ENCODE results near the gene NRL. TPM values are rescaled to one million over a fixed set of nuclear protein-coding genes. Genes with fewer than 3 reads are reported as not detected.

NRL gene
- total RNA-seq, 2 experiments from 2014 or later = 1.1 to 1.7 TPM

DNA sequence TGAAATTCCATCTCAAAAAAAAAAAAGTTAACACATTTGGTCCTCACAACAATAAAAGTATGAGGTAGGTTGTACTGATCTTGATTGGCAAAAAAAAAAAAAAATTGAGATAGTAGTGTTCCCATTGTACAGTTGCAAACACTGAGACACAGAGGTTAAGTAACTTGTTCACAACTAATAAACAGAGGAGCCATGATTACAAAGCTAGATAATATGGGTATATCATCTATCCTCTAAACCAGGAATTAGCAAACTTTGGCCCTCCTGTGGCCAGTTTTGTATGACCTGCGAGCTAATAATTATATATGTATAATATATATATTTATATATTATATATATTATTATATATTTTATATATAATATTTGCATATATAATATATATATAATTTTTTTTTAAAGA lies 19.0 kb upstream of the NRL start:
- ChIA-PET POLR2A (interaction anchor here (3.1 kb wide), 1 partner anchor 27 kb away, joined by 19 read pairs; the partner anchor contains the start of gene IRF9), CTCF (interaction anchor here (0.6 to 1.7 kb wide), 4 partner anchors 24 to 571 kb away, joined by 3 to 8 read pairs (median 4); partner anchors contain the start of gene IRF9)

DNA sequence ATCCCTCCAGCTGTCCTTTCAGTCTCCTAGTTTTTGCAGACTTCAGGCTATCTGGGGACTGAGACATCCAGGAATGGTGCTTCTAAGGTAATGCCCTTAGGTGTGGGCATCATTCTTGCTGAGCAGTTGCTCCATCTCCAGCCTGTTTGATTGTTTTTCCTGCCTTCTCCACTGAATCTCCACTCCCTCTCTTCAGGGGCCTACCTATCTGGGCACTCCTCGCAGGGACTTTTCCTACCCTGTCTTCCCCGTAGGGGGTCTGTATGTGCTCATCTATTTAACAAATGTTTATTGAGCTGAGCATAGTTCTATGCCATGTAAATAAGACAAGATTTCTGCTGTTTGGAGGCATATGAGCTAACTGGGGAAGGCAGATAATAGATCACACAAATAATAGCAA lies 18.2 kb upstream of the NRL start:
- CTCF ChIA-PET = interaction anchor here (1.7 kb wide), 2 partner anchors 24 to 28 kb away, joined by 4 to 8 read pairs; partner anchors contain the start of gene IRF9
- POLR2A ChIA-PET = no interaction called here

DNA sequence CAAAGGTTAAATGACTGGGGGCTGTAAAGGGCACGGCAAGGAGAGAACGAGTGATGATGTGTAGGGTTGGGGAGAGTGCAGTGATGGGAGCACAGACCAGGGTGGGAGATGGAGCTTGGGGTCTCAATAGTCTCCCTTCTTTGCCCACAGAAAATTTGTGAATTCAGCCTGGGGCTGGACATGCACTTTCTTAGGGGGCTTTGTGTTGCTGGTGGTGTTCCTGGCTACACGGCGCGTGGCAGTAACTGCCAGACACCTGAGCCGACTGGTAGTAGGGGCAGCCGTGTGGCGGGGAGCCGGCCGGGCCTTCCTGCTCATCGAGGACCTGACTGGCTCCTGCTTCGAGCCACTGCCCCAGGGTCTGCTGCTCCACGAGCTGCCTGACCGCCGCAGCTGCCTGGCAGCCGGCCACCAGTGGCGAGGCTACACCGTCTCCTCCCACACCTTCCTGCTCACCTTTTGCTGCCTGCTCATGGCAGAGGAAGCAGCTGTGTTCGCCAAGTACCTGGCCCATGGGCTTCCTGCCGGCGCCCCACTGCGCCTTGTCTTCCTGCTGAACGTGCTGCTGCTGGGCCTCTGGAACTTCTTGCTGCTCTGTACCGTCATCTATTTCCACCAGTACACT lies 17.4 kb upstream of the NRL start:
- POLR2A ChIA-PET = no interaction called here
- CTCF ChIA-PET = interaction anchor here (1.0 to 1.7 kb wide), 2 partner anchors 18 to 24 kb away, joined by 3 to 4 read pairs; partner anchors contain the start of genes DCAF11 and NRL

DNA sequence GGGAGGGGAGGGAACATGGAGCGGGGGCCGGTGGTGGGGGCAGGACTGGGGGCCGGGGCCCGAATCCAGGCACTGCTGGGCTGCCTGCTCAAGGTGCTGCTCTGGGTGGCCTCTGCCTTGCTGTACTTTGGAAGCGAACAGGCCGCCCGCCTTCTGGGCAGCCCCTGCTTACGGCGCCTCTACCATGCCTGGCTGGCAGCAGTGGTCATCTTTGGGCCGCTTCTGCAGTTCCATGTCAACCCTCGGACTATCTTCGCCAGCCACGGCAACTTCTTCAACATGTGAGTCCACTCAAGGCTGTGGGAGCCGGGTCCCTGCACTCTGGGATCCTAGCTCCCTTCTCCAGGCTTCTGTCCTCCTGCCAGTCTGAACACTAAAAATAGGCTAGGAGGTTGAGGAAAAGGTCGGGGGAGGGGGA lies 16.8 kb upstream of the NRL start:
- POLR2A ChIA-PET = no interaction called here
- CTCF ChIA-PET = interaction anchor here (1.0 to 1.7 kb wide), 2 partner anchors 17 to 23 kb away, joined by 3 to 4 read pairs; partner anchors contain the start of genes DCAF11 and NRL

DNA sequence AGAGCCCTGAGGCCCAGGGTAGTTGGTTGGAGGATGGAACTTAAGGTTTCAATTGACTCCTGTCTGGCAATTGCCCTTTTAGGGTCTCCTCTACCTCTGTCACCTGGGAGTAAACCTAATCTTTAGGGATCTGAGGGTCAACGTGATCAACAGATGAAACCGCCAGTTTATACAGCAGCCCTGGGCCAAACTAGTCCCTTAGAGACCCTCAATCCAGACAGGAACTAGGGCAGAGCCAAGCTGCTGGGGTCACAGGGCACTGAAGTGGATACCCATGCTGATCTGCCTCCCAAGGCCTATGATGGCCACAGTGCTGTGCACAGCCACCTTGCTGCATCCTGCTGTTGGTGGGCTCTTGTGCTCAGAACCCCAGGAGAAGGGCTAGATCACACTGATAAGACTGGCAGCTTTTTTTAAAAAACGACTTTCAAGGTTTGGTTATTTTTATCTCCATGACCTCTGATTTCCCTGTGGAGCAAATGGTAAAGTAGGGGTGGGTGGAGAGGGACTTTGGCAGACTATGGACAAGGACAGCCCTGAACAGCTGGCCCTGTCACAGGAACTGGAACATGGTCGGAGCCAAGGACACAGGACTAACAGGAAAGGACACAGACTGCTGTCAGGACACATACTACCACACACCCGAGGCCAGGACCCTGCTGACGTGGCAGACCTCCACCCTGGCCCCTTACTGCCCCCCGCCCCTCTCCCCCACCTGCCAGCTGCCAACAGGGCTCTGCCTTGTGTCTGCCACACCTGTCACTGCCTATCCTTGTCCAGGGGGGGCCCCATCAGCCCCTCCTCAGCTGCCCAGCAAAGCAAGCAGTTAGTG lies 16.2 kb upstream of the NRL start:
- CTCF ChIA-PET = no interaction called here
- POLR2A ChIA-PET = interaction anchor here (0.6 kb wide), 1 partner anchor 21 kb away, joined by 3 read pairs; no protein-coding TSS in a partner anchor

DNA sequence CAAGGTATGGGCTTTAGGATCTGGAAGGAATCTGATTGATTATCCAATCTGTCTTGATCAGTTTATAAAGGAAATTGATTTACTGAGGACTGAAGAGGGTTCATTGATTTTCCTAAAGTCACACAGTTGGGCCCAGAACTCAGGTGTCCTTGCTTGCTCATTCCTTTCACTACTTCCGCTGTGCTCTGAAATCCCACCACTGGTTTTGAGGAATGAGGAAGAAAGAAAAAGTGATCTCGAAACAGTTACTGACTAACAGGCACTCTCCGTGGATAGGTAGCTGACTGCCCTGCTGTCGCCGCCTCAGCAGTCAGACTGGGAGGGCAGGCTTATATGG lies 15.6 kb upstream of the NRL start, which contains the start of gene FITM1:
Gene FITM1, plus strand, starts transcription at position 280 of the 337 bp plus-strand sequence. CDS start 905 bp downstream, outside the sequence.
- ChIA-PET CTCF (no interaction called here), POLR2A (interaction anchor here (0.6 kb wide), 1 partner anchor 21 kb away, joined by 3 read pairs; no protein-coding TSS in a partner anchor)

DNA sequence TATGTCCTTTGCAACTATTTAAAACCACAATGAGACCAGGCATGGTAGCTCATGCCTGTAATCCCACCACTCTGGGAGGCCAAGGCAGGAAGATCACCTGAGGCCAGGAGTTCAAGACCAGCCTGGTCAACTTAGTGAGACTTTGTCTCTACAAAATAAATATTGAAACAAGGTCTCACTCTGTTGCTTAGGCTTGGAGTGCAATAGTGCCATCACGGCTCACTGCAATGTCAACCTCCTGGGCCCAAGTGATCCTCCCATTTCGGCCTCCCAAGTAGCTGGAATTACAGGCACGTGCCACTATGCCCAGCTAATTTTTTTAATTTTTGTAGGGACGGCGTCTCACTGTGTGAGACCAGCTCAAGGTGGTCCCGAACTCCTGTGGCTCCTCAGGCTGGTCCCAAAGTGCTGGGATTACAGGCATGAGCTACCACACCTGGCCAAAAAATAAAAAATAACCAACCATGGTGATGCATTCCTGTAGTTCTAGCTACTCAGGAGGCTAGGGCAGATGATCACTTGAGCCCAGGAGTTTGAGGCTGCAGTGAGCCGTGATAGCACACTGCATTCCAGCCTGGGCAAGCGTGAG lies 14.8 kb upstream of the NRL start:
- POLR2A ChIA-PET = interaction anchor here (0.6 kb wide), 1 partner anchor 1264 kb away, joined by 3 read pairs; no protein-coding TSS in a partner anchor
- CTCF ChIA-PET = no interaction called here

DNA sequence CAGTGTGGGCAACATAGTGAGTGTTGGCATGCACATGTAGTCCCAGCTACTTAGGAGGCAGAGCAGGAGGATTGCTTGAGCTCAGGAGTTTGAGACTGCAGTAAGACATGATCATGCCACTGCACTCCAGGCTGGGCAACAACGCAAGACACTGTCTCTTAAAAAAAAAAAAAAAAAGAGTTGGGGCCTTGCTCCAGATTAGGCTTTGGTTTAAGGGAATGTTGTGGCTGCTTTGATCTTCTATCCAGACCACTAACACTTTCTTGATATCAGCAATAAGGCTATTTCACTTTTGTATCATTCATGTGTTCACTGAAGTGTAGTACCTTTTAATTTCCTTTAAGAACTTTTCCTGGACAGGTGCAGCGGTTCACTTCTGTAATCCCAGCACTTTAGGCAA lies 12.9 kb upstream of the NRL start:
- CTCF ChIA-PET = interaction anchor here (0.6 to 2.2 kb wide), 2 partner anchors 12 to 452 kb away, joined by 3 to 9 read pairs; partner anchors contain the start of genes DCAF11 and NRL
- POLR2A ChIA-PET = interaction anchor here (0.9 kb wide), 1 partner anchor 8 kb away, joined by 3 read pairs; the partner anchor contains the start of gene PSME1

DNA sequence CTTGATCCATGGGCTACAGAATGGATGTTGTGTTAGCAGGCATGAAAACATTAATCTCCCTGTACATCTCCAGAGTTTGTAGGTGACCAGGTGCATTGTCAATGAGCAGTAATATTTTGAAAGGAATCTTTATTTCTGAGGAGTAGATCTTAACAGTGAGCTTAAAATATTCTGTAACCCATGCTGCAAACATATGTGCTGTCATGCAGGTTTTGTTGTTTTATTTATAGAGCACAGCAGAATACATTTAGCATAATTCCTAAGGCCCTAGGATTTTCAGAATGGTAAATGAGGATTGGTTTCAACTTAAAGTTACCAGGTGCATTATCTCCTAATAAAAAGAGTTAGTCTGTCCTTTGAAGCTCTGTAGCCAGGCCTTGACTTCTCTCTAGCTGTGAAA lies 12.2 kb upstream of the NRL start:
- ChIA-PET CTCF (interaction anchor here (0.6 to 2.2 kb wide), 3 partner anchors 9 to 451 kb away, joined by 3 to 9 read pairs (median 7); partner anchors contain the start of genes DCAF11, NRL and PSME1), POLR2A (interaction anchor here (0.9 kb wide), 1 partner anchor 9 kb away, joined by 3 read pairs; the partner anchor contains the start of gene PSME1)

DNA sequence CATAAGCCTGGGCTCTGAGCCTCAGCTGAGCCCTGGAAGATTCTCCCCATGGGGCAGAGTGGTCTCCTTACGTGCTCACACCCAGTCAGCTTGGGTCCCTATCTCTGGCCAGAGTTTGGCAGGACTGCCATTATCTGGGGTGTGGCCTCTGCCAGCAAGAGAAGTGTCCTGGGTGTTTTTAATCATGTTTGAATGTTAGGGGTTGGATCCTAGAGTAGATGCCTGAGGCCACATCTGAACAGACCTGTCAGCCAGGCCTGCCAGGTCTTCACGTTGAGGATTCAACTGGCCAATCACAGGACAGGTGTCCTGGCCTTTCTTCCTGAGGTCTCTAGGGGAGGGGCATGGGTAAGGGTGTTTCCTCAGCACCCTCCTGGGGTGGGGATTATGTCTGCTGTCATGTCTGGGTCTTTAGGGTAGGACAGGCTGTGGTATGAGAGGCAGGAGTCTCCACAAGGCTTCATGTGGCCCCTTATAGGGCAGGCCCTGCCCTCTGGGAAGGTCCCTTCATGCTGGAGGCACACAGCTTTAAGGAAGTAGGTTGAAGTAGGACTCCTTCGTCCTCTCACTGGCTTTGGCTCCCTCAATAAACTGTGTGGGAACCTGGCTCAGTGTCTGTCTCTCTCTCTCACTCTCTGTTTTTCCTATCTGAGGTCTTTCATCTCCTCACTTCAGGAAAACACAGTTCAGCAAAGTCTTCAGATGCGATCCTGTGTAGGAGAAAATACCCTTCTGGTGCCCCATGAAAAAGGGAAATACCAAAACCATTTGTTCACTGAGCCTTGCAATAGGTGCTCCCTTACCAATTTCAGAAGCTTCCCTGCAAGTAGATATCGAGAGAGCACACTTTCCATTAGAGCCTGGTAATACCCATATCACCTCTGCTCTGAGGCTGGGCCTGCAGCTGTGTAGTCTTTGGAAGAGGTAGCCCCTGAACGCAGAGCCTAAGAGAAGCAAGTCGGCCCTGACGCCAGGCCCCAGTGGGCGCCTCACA lies 9.0 kb upstream of the NRL start:
- POLR2A ChIA-PET = no interaction called here
- CTCF ChIA-PET = no interaction called here

DNA sequence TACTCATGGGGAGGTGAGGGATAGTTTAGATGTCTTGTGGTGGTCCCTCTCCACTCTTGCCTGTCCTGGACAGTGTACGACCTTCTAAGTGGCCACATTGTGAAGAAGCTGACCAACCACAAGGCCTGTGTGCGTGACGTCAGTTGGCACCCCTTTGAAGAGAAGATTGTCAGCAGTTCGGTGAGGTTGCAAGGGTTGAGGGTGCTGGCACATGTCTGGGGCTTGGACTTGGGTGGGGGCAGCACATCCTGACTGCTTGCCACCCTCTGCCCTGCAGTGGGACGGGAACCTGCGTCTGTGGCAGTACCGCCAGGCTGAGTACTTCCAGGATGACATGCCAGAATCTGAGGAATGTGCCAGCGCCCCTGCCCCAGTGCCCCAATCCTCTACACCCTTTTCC lies 8.1 kb upstream of the NRL start:
- ChIA-PET CTCF (no interaction called here), POLR2A (no interaction called here)

DNA sequence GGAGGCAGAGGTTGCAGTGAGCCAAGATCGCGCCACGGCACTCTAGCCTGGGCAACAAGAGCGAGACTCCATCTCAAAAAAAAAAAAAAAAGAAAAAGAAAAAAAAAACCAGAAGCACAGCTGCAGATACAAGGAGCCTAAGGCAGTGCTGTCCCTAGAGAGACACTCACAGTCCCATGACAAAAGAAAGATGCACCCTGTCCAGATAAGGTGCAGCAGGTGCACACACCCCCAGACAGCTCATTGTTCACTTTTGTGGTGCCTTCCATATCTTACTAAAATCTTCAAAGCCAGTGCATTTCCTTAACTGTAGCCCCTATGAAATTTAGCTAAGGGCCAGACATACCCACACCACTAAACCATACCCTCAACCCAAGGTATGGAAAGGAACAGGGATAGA lies 7.7 kb upstream of the NRL start:
- POLR2A ChIA-PET = no interaction called here
- CTCF ChIA-PET = no interaction called here

DNA sequence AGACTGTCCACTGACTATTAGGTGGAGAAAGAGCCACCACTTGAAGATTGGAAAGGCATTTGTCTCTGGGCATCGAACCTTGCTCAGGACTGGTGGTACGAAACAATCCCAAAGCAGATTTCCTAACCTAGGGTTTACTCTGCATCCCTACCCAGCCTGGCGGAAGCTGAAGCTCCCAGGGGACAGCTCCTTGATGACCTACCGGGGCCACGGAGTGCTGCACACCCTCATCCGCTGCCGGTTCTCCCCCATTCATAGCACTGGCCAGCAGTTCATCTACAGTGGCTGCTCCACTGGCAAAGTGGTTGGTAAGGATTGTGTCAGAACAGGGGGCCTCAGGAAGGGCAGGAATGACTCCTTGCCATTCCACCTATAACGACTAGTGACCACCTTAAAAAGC lies 6.5 kb upstream of the NRL start:
- ChIA-PET POLR2A (interaction anchor here (0.6 kb wide), 1 partner anchor 109 kb away, joined by 5 read pairs; no protein-coding TSS in a partner anchor), CTCF (no interaction called here)

DNA sequence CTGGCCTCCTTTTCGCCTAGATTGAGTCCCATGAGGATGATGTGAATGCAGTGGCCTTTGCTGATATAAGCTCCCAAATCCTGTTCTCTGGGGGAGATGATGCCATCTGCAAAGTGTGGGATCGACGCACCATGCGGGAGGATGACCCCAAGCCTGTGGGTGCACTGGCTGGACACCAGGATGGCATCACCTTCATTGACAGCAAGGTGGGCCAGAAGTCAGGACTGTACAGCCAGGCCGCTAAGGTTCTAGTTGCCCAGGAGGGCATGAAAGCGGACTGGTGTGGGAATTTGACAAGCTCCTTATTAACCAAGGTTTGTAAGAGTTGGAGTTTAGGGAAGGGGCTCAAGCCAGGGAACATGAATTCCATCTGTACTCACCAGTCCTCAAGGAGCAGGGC lies 4.9 kb upstream of the NRL start:
- CTCF ChIA-PET = interaction anchor here (0.8 to 1.2 kb wide), 2 partner anchors 18 to 43 kb away, joined by 3 read pairs; no protein-coding TSS in a partner anchor
- POLR2A ChIA-PET = no interaction called here

DNA sequence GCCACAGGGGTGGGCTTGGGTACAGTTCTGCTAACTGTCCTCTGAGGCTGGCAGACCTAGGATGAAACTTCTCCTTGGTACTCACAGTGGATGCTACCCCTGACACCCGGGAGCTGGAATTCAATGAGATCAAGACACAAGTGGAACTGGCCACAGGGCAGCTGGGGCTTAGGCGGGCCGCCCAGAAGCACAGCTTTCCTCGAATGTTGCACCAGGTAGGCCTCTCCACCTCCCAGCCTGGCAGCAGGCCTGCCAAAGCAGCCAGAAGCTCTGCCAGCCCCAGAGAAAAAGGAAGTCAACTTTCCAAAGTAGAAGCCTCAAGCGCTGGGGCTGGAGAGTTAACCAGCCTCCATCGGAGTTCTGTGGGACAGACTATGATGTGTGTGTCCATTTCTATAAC lies 2.4 kb upstream of the NRL start:
- ChIA-PET CTCF (interaction anchor here (0.8 to 1.8 kb wide), 2 partner anchors 22 to 44 kb away, joined by 3 to 4 read pairs; partner anchors contain the start of gene IRF9), POLR2A (interaction anchor here (1.5 kb wide), 1 partner anchor 19 kb away, joined by 4 read pairs; the partner anchor contains the start of gene PSME1)

DNA sequence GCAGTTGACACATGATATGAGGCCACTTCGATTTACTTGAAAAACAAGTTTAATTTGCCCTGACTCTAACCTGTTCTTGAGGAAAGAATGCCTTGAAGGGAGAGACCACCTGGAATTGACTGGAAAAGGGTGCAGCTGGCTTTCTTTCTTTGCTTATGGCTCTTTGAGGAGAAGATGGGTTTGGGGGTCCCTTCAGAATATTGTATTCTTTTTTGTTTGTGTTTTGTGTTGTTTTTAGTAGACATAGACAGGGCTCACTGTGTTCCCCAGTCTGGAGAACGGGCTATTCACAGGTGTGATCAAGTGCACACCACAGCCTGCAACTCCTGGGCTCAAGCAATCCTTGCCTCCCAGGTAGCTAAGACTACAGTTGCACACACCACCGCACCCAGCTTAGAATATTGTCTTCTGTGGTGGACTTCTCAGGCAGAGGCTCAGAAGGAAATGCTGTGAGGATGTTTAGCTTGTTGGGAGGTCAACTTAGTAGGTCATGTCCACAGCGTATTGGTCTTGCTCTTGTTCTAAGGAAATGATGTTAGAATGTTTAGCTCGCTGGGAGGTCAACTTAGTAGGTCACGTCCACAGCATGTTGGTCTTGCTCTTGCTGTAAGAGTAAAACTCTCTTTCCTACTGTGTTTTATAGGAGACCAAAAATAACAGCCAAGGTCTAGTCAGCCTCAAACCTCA lies 1.5 kb upstream of the NRL start:
- ChIA-PET POLR2A (interaction anchor here (1.0 to 3.6 kb wide), 3 partner anchors 20 to 25 kb away, joined by 4 to 31 read pairs (median 24); partner anchors contain the start of genes EMC9, PCK2 and PSME1), CTCF (interaction anchor here (1.6 to 3.2 kb wide), 5 partner anchors 11 to 44 kb away, joined by 4 to 13 read pairs (median 6); partner anchors contain the start of genes IRF9, PSME1 and PSME2)

DNA sequence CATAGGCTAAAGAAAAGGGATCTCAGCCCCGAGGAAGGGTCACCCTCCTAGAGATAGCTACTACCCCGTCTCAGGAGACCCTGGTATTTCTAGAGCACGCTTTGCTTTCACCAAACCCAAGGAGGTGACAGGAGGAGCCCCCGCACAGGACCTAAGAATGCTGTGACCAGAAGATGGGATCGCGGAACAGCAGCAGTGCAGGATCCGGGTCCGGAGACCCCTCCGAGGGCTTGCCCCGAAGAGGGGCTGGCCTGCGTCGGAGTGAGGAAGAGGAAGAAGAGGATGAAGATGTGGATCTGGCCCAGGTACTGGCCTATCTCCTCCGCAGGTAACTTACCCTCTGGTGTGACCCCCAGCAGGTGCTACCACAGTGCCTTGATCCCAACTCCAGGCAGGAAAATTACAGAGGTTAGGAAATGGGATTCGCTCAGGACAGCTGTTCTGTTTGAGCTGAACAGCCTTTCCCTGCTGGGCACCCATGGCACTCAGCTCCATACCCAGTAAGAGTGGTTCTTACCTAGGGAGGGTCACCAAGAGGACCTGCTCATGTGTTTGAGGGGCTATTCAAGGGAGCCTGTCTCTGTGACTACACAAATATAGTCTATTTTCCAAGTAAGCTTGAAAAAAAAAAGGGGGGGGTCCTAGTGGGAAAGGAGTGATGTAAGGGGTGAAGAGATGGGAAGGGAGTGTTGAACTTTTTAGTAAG lies 826 bp upstream of the NRL start:
- POLR2A ChIA-PET = interaction anchor here (1.0 to 3.6 kb wide), 8 partner anchors 21 to 98 kb away, joined by 4 to 31 read pairs (median 13); partner anchors contain the start of genes CHMP4A, EMC9, IRF9 and PCK2
- CTCF ChIA-PET = interaction anchor here (0.6 to 3.2 kb wide), 7 partner anchors 11 to 217 kb away, joined by 3 to 13 read pairs (median 6); partner anchors contain the start of genes IRF9, PSME1, PSME2 and RNF31
